Measurements from ENCODE around the gene SYT9.

SYT9 gene

GRCh38 chr11:7311903-7312302 is 60.2 kb downstream of the SYT9 start:
- no peak for DNase-seq (ENCODE audit: low read depth, low spot score)
- CTCF ChIA-PET, result no interaction called here

DNA sequence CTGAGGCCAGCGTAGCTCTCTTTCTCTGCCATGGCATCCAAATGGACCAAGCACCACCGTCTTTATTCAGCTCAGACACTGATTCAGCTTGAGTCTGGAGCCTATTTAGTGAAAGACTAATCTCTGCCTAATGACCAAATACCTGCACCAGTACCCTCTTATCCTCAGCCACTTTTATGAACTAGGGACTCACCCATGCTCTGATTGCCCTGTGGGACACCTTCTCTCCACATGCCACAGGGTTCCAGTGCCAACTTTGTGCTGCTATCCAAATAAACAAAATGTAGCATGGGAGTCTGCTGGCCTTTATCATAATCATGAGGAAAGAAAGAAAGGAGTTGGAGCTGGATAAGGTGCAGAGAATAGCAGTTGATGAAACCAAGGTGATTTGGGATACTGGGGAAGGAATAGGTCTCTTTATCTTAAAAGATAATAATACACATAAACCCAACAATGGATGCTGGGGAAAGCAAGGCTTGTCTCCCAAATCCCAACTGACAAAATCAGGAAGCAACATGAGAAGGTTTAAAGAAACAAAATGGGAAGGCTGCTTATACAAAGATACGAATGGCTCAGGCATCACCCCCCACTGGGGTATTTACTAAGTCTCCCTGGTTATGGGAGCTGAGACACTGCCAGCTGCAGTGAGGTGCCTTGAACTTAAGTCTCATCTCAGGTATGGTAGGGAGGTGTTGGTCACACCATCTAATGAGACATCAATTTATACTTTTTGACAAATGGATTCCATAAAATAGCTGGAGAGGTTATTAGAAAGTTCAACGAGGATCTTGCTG is 63.3 kb downstream of the SYT9 start:
- ChIA-PET CTCF (no interaction called here), POLR2A (no interaction called here)
- TF ChIP-seq CTCF (IDR thresholded peaks at IDR 0.05; ENCODE audit: insufficient read depth, low read length, missing control alignments), result no peak
- no peak for DNase-seq (ENCODE audit: low read depth, low spot score)
- H3K4me3 ChIP-seq (ENCODE audit: low read depth, low read length), result no peak overlapping the region

More at GRCh38 chr11:7311903-7312302, 60.2 kb downstream of the SYT9 start:
- no peak for TF ChIP-seq CTCF (IDR thresholded peaks at IDR 0.05; ENCODE audit: insufficient read depth, low read length, missing control alignments)
- no peak overlapping the region for H3K4me3 ChIP-seq (ENCODE audit: low read depth, low read length)
- POLR2A ChIA-PET, result no interaction called here

DNA sequence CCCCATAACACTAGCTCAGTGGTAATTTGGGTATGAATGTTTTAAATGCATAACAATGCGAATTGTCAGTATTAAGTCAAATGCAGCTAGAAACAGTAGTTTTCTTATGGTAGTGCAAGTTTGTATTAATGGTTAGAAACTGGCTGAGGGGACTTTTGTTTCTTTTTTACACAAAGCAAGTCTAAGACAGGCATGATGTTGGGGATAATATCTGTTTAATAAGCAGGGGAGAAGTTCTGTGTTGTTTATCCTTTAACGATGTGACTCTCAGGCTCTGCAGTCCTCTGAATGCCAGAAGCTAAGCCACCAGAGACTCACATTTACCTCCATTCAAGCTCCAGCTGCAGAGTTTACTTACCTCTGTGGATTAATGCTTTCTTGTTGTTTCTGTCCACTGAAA is 67.8 kb downstream of the SYT9 start:
- CTCF ChIA-PET, result interaction anchor here (1.1 kb wide), 1 partner anchor 33 kb away, joined by 3 read pairs; no protein-coding TSS in a partner anchor

DNA sequence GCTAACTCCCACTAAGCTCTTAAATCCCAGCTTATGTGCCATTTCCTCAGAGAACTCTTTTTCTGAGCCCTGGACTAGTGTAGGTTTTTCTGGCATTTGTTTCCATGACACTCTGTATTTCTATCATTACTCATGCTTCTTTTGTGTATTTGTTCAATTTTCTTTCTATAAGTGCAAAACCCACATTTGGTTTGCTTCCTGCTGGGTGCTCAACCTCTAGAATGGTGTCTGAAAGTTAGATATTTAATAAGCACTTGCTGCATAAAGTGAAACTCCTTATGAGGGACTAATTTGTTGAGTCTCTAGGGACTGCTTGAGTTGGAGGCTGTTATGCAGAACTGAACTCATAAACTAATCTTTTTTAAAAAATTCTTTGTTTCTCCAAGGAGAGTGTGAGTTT is 68.6 kb downstream of the SYT9 start:
- TF ChIP-seq CTCF (IDR thresholded peaks at IDR 0.05; ENCODE audit: insufficient read depth, low read length, missing control alignments), result no peak
- DNase-seq (ENCODE audit: low read depth, low spot score), result no peak
- POLR2A ChIA-PET, result no interaction called here
- H3K4me3 ChIP-seq (ENCODE audit: low read depth, low read length), result no peak overlapping the region
- CTCF ChIA-PET, result interaction anchor here (1.1 kb wide), 1 partner anchor 33 kb away, joined by 3 read pairs; no protein-coding TSS in a partner anchor

More for the DNA sequence above, 67.8 kb downstream of the SYT9 start:
- POLR2A ChIA-PET, result no interaction called here
- H3K4me3 ChIP-seq (ENCODE audit: low read depth, low read length), result no peak overlapping the region
- no peak for DNase-seq (ENCODE audit: low read depth, low spot score)
- no peak for TF ChIP-seq CTCF (IDR thresholded peaks at IDR 0.05; ENCODE audit: insufficient read depth, low read length, missing control alignments)

DNA sequence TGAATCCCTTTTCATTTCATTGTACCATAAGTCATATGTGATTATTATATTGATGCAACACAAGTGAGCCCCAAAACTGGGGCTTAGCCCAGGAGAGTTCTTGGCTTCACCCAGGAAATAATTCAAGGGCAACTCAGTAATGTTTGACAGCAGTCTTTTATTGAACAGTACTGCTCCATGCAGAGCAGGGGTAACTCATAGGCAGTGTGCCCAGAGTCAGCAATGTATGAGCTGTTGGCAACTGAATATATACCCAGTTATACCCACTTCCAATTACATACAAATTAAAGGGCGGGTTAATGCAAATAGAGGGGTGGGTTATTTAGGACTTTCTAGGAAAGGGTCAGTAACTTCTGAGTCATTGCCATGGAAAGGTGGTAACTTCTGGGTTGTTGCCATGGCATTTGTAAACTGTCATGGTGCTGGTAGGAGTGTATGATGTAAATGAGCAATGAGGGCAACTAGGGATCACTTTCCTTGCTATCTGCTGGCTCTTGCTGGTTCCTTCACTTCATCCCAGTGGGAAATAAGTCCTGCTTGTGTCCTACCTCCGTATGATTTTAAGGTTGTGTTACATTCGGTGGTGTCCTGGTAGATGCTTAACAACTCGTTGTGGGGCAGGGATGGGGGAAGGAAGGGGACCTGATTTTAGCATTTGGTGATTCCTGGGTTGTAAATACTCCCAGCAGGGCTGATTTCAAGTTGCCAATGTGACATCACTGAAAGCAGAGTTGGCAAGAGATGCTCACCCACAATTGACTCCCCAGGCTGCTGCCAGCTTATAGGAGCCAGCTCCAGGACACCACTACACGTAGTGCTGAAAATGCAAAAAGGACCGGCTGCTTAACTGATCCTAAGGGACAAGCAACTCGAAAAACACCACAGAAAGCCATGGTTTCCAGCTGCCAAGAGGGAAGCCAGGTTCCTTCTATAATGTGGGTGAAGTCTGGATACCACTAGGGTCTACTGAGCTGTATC is 70.1 kb downstream of the SYT9 start:
- no peak for TF ChIP-seq CTCF (IDR thresholded peaks at IDR 0.05; ENCODE audit: insufficient read depth, low read length, missing control alignments)
- POLR2A ChIA-PET, result no interaction called here
- no peak for DNase-seq (ENCODE audit: low read depth, low spot score)
- CTCF ChIA-PET, result no interaction called here
- H3K4me3 ChIP-seq (ENCODE audit: low read depth, low read length), result no peak overlapping the region

DNA sequence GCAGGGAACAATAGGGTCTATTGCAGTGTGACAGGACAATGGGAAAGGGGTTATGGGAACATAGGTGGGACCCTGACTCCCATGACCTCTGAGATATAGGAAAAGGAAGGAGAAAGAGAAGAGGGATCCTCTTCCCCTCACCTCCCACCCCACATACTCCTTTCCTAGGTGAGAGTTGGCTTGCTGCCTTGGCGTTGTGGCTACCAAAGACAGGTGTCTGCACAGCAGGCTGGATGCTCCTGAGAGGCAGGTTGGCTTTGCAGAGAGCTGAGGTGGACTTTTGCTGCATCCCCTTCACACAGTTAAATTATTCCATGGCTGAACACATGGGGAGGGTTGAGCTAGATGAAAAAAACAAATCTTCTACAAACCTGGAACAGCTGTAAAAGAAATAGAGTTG is 80.7 kb downstream of the SYT9 start:
- CTCF ChIA-PET, result no interaction called here
- H3K4me3 ChIP-seq (ENCODE audit: low read depth, low read length), result no peak overlapping the region
- TF ChIP-seq CTCF (IDR thresholded peaks at IDR 0.05; ENCODE audit: insufficient read depth, low read length, missing control alignments), result no peak
- DNase-seq (ENCODE audit: low read depth, low spot score), result no peak
- POLR2A ChIA-PET, result no interaction called here

Measured in AG04449 (cell line).